ENCODE results near the gene CEP152. TPM values are rescaled to one million over a fixed set of nuclear protein-coding genes. Genes with fewer than 3 reads are reported as not detected.

Gene CEP152
- total RNA-seq, 4 donors from 2014 or later = 3.1 to 8.3 (median 4.3) TPM

- DNase-seq = no peak
- Histone ChIP-seq H3K36me3 (no peaks in the 10 kb centered on the region), H3K4me3 (no peak overlapping the region), H3K27me3 (no peaks in the 10 kb centered on the region), H3K27ac (no peak overlapping the region), H3K9me3 (no peaks in the 10 kb centered on the region), H3K4me1 (no peaks in the 10 kb centered on the region)
- intact Hi-C loops (cut with DNase I) = no loop called here
- no peak for TF ChIP-seq POLR2A (IDR thresholded peaks at IDR 0.05)
- TF ChIP-seq CTCF (IDR thresholded peaks at IDR 0.05) = no peak
- 70 to 89% methylated on average over 6 of the region's 6 CpGs for WGBS, 2 donors
Observed at GRCh38 chr15:48695827-48696573, 114.9 kb downstream of the CEP152 start.

- H3K4me1 ChIP-seq = no peaks in the 10 kb centered on the region
- no peak overlapping the region for H3K4me3 ChIP-seq
- no peaks in the 10 kb centered on the region for H3K27me3 ChIP-seq
- H3K36me3 ChIP-seq = no peaks in the 10 kb centered on the region
- no peak overlapping the region for H3K27ac ChIP-seq
- intact Hi-C loops (cut with DNase I) = no loop called here
- TF ChIP-seq POLR2A (IDR thresholded peaks at IDR 0.05) (no peak), CTCF (IDR thresholded peaks at IDR 0.05) (no peak)
- no peaks in the 10 kb centered on the region for H3K9me3 ChIP-seq
- DNase-seq = no peak
Observed at GRCh38 chr15:48695088-48695826, 115.6 kb downstream of the CEP152 start.

GRCh38 chr15:48693484-48693883 lies 117.4 kb downstream of the CEP152 start:
- intact Hi-C loops (cut with DNase I) = no loop called here
- no peak overlapping the region for H3K27ac ChIP-seq
- H3K9me3 ChIP-seq = no peaks in the 10 kb centered on the region
- no peak for DNase-seq
- no peaks in the 10 kb centered on the region for H3K36me3 ChIP-seq
- H3K4me3 ChIP-seq = no peak overlapping the region
- H3K4me1 ChIP-seq = no peaks in the 10 kb centered on the region
- TF ChIP-seq CTCF (IDR thresholded peaks at IDR 0.05) = no peak
- no peak for TF ChIP-seq POLR2A (IDR thresholded peaks at IDR 0.05)
- no peaks in the 10 kb centered on the region for H3K27me3 ChIP-seq

GRCh38 chr15:48688493-48688892 lies 122.4 kb downstream of the CEP152 start:
- Histone ChIP-seq H3K27ac (no peak overlapping the region), H3K9me3 (no peaks in the 10 kb centered on the region), H3K27me3 (no peaks in the 10 kb centered on the region), H3K4me1 (peaks cover 0 to 2% (median 0%) of the 10 kb centered on the region in 3 donors), H3K36me3 (no peaks in the 10 kb centered on the region), H3K4me3 (no peak overlapping the region)
- WGBS, 2 donors = 35 to 84% methylated on average over 2 of the region's 2 CpGs
- no peak for TF ChIP-seq POLR2A (IDR thresholded peaks at IDR 0.05)
- no peak for TF ChIP-seq CTCF (IDR thresholded peaks at IDR 0.05)
- no peak for DNase-seq
- intact Hi-C loops (cut with DNase I) = no loop called here

Other genes starting within 250 kb of the CEP152 start
- 10 to 100 TPM in 3 of 4 donors, 1 to 10 TPM in 1; 3.9 to 87.0 (median 23.4) TPM for gene FBN1, start 165.4 kb downstream of the CEP152 start, total RNA-seq
- gene EID1, start 67.1 kb upstream of the CEP152 start, total RNA-seq = 100 to 1,000 TPM in 1 of 4 donors, 10 to 100 TPM in 3; 33.6 to 189 (median 66.1) TPM
- gene SHC4, start 152.8 kb upstream of the CEP152 start, total RNA-seq = under 1 TPM in 3 of 4 donors, not detected in 1; 0.18 to 0.50 (median 0.38) TPM
- 10 to 100 TPM; 15.1 to 33.0 (median 20.3) TPM for gene SECISBP2L, start 235.4 kb upstream of the CEP152 start, total RNA-seq